Vagina (tissue), 2 donors: Measurements from ENCODE around the gene P4HA2. TPM values are rescaled to one million over a fixed set of nuclear protein-coding genes. Genes with fewer than 3 reads are reported as not detected.

Source experiments
- DNase-seq, 2 donors: peaks; one replicate each; pipeline ENCODE4 v3.0.0-alpha.2; 2017; ENCODE audit errors: extremely low spot score in 2 of 2
- H3K27ac ChIP-seq: fragments of 200-600 bp; sonication (generic); one replicate; pipeline ENCODE4 v1.5.1; 2019
- H3K27me3 ChIP-seq: fragments of 200-600 bp; sonication (generic); one replicate; pipeline ENCODE4 v1.5.1; 2019
- H3K36me3 ChIP-seq, 2 donors: fragments of 200-600 bp; sonication (generic); one replicate each; pipeline ENCODE4 v1.5.1; 2017 to 2019
- H3K4me1 ChIP-seq: fragments of 200-600 bp; sonication (generic); one replicate; pipeline ENCODE4 v1.5.1; 2019
- H3K4me3 ChIP-seq, 2 donors: fragments of 200-600 bp; sonication (generic); 1 replicate in 1 of 2; 2 replicates in 1 of 2; pipeline ENCODE4 v1.5.1; 2016 to 2019
- H3K9me3 ChIP-seq: fragments of 200-600 bp; sonication (generic); one replicate; pipeline ENCODE4 v1.5.1; 2019
- POLR2A ChIP-seq, 2 donors: fragments of 450-650 bp; IDR thresholded peaks; one replicate each; pipeline ENCODE4 v1.6.1; 2017; ENCODE audit warnings: antibody characterized with exemption in 2 of 2, mild to moderate bottlenecking in 2 of 2, moderate library complexity in 2 of 2
- POLR2AphosphoS5 ChIP-seq, 2 donors: sonication (generic); formaldehyde crosslinking; IDR thresholded peaks; one replicate each; pipeline ENCODE4 v1.9.0; 2017; ENCODE audit warnings: antibody characterized with exemption in 2 of 2, mild to moderate bottlenecking in 2 of 2, low read depth in 1 of 2; ENCODE audit not compliant: insufficient read depth in 1 of 2
- intact Hi-C: fragments of 100-400 bp; cut with DNase I; formaldehyde crosslinking; loops from one replicate; pipeline ENCODE4 v1.15.1; 2023
- total RNA-seq: library from RNA; depleted of rRNA; stranded (reverse); fragments of >200 nt; gene quantifications from one replicate; pipeline ENCODE4 v1.2.3, GENCODE V29; 2016
- TF ChIP-seq, protein P1 (sequence below), 3 experiments: fragments of 450-650 bp in 2 of 3; fragments of 200-600 bp in 1 of 3; sonication (generic) in 1 of 3; IDR thresholded peaks; one replicate each; pipeline ENCODE4 v1.5.1; 2017 to 2019; ENCODE audit warnings: antibody characterized with exemption in 3 of 3, mild to moderate bottlenecking in 2 of 3, moderate library complexity in 2 of 3

The P4HA2 gene
- total RNA-seq, 1 donor from 2014 or later, result 42.0 TPM

- intact Hi-C loops, result loop anchor here (10.0 kb wide), 1 partner anchor 117 kb away; no protein-coding TSS in a partner anchor
- H3K4me3 ChIP-seq, result peak within 1 kb of the TSS; percentile 80 to 81
- H3K4me1 ChIP-seq, result peaks cover 82% of the 10 kb centered on the region
- no peaks in the 10 kb centered on the region for H3K9me3 ChIP-seq
- peak within 1 kb of the TSS; percentile 99 for H3K27ac ChIP-seq
- peaks cover 0 to 2% of the 10 kb centered on the region in 2 donors for H3K36me3 ChIP-seq
- TF ChIP-seq POLR2AphosphoS5 (IDR thresholded peaks at IDR 0.05; ENCODE audit: insufficient read depth in 1 of 2, low read depth in 1 of 2), result peak in 1 of 2 donors; percentile 78
- TF ChIP-seq POLR2A (IDR thresholded peaks at IDR 0.05), result peak in 1 of 2 donors; percentile 57
- TF ChIP-seq, protein P1, sequence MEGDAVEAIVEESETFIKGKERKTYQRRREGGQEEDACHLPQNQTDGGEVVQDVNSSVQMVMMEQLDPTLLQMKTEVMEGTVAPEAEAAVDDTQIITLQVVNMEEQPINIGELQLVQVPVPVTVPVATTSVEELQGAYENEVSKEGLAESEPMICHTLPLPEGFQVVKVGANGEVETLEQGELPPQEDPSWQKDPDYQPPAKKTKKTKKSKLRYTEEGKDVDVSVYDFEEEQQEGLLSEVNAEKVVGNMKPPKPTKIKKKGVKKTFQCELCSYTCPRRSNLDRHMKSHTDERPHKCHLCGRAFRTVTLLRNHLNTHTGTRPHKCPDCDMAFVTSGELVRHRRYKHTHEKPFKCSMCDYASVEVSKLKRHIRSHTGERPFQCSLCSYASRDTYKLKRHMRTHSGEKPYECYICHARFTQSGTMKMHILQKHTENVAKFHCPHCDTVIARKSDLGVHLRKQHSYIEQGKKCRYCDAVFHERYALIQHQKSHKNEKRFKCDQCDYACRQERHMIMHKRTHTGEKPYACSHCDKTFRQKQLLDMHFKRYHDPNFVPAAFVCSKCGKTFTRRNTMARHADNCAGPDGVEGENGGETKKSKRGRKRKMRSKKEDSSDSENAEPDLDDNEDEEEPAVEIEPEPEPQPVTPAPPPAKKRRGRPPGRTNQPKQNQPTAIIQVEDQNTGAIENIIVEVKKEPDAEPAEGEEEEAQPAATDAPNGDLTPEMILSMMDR (IDR thresholded peaks at IDR 0.05), result no peak
- peak in 1 of 2 donors; percentile 87 for DNase-seq
- no peaks in the 10 kb centered on the region for H3K27me3 ChIP-seq
Observed at GRCh38 chr5:132257131-132258101, 29.8 kb upstream of the P4HA2 start, which contains the start of gene PDLIM4. Gene PDLIM4 (plus strand): TSS chr5:132257696. CDS start chr5:132257735, 39 bp downstream.

- no peaks in the 10 kb centered on the region for H3K27me3 ChIP-seq
- intact Hi-C loops, result loop anchor here (10.0 kb wide), 1 partner anchor 118 kb away; no protein-coding TSS in a partner anchor
- H3K36me3 ChIP-seq, result no peaks in the 10 kb centered on the region
- H3K27ac ChIP-seq, result peak overlapping the region; percentile 99
- DNase-seq, result no peak
- no peak for TF ChIP-seq POLR2AphosphoS5 (IDR thresholded peaks at IDR 0.05; ENCODE audit: insufficient read depth in 1 of 2, low read depth in 1 of 2)
- TF ChIP-seq, protein P1 (IDR thresholded peaks at IDR 0.05), result no peak
- no peak for TF ChIP-seq POLR2A (IDR thresholded peaks at IDR 0.05)
- peaks cover 76% of the 10 kb centered on the region for H3K4me1 ChIP-seq
- no peaks in the 10 kb centered on the region for H3K9me3 ChIP-seq
- H3K4me3 ChIP-seq, result peak overlapping the region; percentile 80 to 81
Observed at GRCh38 chr5:132256783-132257130, 29.1 kb upstream of the P4HA2 start.

- Histone ChIP-seq H3K4me3 (no peak overlapping the region), H3K4me1 (peaks cover 70% of the 10 kb centered on the region), H3K36me3 (no peaks in the 10 kb centered on the region), H3K9me3 (no peaks in the 10 kb centered on the region), H3K27me3 (no peaks in the 10 kb centered on the region), H3K27ac (no peak overlapping the region)
- intact Hi-C loops, result loop anchor here (10.0 kb wide), 1 partner anchor 119 kb away; no protein-coding TSS in a partner anchor
- peak in 1 of 2 donors; percentile 82 for DNase-seq
- no peak for TF ChIP-seq POLR2AphosphoS5 (IDR thresholded peaks at IDR 0.05; ENCODE audit: insufficient read depth in 1 of 2, low read depth in 1 of 2)
- no peak for TF ChIP-seq POLR2A (IDR thresholded peaks at IDR 0.05)
- TF ChIP-seq, protein P1 (IDR thresholded peaks at IDR 0.05), result no peak
Observed at GRCh38 chr5:132256086-132256782, 28.6 kb upstream of the P4HA2 start.

DNA sequence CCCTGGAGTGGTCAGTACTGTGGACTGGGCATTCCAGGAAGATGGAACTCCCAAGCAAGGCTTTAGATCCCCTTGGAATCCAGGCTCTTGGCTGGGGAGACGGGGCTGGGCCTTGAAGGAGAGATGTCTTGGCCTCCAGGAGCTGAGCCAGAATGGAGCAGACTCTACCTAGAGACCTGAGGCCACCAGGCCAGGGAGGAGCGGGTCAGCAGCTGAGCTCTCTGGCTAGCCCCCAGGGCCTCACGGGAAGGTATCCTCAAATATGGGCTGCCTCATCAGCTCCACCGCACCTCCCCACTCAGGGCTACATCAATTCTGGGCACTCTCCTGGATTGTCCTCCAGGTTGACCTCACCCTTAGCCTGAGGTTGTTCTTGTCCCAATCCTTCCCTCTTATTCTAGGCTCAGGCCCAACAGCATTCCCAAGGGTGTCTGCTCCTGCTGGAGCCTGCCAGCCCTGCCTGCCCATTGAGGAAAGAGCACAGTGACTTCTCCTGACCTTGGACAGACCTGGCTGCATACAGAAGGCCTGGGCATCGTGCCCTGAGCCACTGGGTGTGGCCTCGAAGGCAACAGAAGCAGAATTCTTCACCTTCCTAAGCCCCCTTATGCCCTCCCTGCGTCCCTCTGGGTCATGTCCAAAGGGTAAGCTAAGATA is 26.8 kb upstream of the P4HA2 start:
- no peaks in the 10 kb centered on the region for H3K9me3 ChIP-seq
- H3K4me3 ChIP-seq, result no peak overlapping the region
- DNase-seq, result peak in 1 of 2 donors; percentile 80
- intact Hi-C loops, result loop anchor here (10.0 kb wide), 1 partner anchor 120 kb away; no protein-coding TSS in a partner anchor
- H3K36me3 ChIP-seq, result no peaks in the 10 kb centered on the region
- peaks cover 52% of the 10 kb centered on the region for H3K4me1 ChIP-seq
- no peaks in the 10 kb centered on the region for H3K27me3 ChIP-seq
- TF ChIP-seq POLR2AphosphoS5 (IDR thresholded peaks at IDR 0.05; ENCODE audit: insufficient read depth in 1 of 2, low read depth in 1 of 2) (no peak), POLR2A (IDR thresholded peaks at IDR 0.05) (no peak)
- TF ChIP-seq, protein P1 (IDR thresholded peaks at IDR 0.05), result no peak
- H3K27ac ChIP-seq, result no peak overlapping the region
